Endothelial cell of umbilical vein (primary cell): ENCODE measurements around the gene ITSN1. TPM values are rescaled to one million over a fixed set of nuclear protein-coding genes. Genes with fewer than 3 reads are reported as not detected.

Experiments used
- BruUV-seq: library from RNA; stranded (reverse); fragments of 400-500 nt; replicated peaks from 2 replicates; lab custom pipeline; 2021; lab: Mats Ljungman, UMichigan
- CTCF ChIA-PET: fragments of 300-600, 350-600 bp; sonication (Branson Sonifier 250); formaldehyde crosslinking; loops from one replicate; lab custom pipeline; 2021; ENCODE audit warnings: antibody characterized with exemption, inconsistent platforms; lab: Charles Lee
- POLR2A ChIA-PET: fragments of 300-600, 350-600 bp; sonication (Branson Sonifier 250); formaldehyde crosslinking; loops from one replicate; lab custom pipeline; 2021; ENCODE audit warnings: antibody characterized with exemption, inconsistent platforms; lab: Charles Lee
- DNase-seq: peaks from one replicate; pipeline ENCODE4 v3.0.0-alpha.2; 2011; ENCODE audit warnings: low read depth, low spot score
- FAIRE-seq: peaks from 2 replicates; lab custom pipeline; 2011; peaks lifted over from hg19 to GRCh38; lab: Jason Lieb, UNC
- H2AFZ ChIP-seq: 2 replicates; pipeline ENCODE4 v1.6.0; 2012; ENCODE audit warnings: low read depth, low read length, control low read depth, inconsistent platforms
- H3K27ac ChIP-seq: 2 replicates; pipeline ENCODE4 v1.5.1; 2011; ENCODE audit warnings: low read depth, mild to moderate bottlenecking, control low read depth, low read length, moderate library complexity; ENCODE audit not compliant: insufficient read depth
- H3K27me3 ChIP-seq, 2 experiments: 2 replicates each; pipeline versions ENCODE4 v1.6.0 to v1.6.1; 2011; ENCODE audit warnings: low read length in 2 of 2, mixed read lengths in 1 of 2; ENCODE audit not compliant: control insufficient read depth in 2 of 2, insufficient read depth in 2 of 2
- H3K36me3 ChIP-seq, 2 experiments: 2 replicates in 1 of 2; 3 replicates in 1 of 2; pipeline ENCODE4 v1.5.1; 2011; ENCODE audit warnings: low read length in 2 of 2, mild to moderate bottlenecking in 1 of 2, moderate library complexity in 1 of 2; ENCODE audit not compliant: control insufficient read depth in 2 of 2, insufficient read depth in 2 of 2; ENCODE audit errors: extremely low read depth in 1 of 2
- H3K4me1 ChIP-seq: 3 replicates; pipeline ENCODE4 v1.5.1; 2011; ENCODE audit warnings: mild to moderate bottlenecking, low read length; ENCODE audit not compliant: control insufficient read depth, insufficient read depth; ENCODE audit errors: extremely low read depth
- H3K4me2 ChIP-seq: 2 replicates; pipeline ENCODE4 v1.6.1; 2011; ENCODE audit warnings: low read length, control low read depth, mixed read lengths; ENCODE audit not compliant: insufficient read depth
- H3K4me3 ChIP-seq, 3 experiments: fragments of 200-600 bp in 1 of 3; sonication (generic), shearing (Covaris generic) in 1 of 3; replicated peaks in 1 of 3; 2 replicates each; pipeline ENCODE4 v1.5.1; 2011 to 2016; ENCODE audit warnings: control low read depth in 3 of 3, low read length in 3 of 3, mild to moderate bottlenecking in 2 of 3, inconsistent platforms in 1 of 3, low read depth in 1 of 3, moderate library complexity in 1 of 3; ENCODE audit not compliant: insufficient read depth in 1 of 3
- H3K79me2 ChIP-seq: 2 replicates; pipeline ENCODE4 v1.6.0; 2012; ENCODE audit warnings: low read length, inconsistent platforms; ENCODE audit not compliant: control insufficient read depth, insufficient read depth
- H3K9ac ChIP-seq: replicated peaks from 2 replicates; pipeline ENCODE3; 2011; ENCODE audit warnings: low read length, control low read depth; ENCODE audit not compliant: insufficient read depth; ENCODE audit errors: extremely low read depth
- H3K9me1 ChIP-seq: replicated peaks from 3 replicates; pipeline ENCODE4 v1.6.0; 2011; ENCODE audit warnings: mild to moderate bottlenecking, low read length; ENCODE audit not compliant: control insufficient read depth, insufficient read depth; ENCODE audit errors: extremely low read depth
- H3K9me3 ChIP-seq: replicated peaks from 2 replicates; pipeline ENCODE4 v1.5.1; 2012; ENCODE audit warnings: low read length, inconsistent platforms; ENCODE audit not compliant: control insufficient read depth, insufficient read depth
- H4K20me1 ChIP-seq: replicated peaks from 2 replicates; pipeline ENCODE3; 2011; ENCODE audit warnings: mild to moderate bottlenecking, low read length; ENCODE audit not compliant: control insufficient read depth, insufficient read depth; ENCODE audit errors: extremely low read depth
- EZH2 ChIP-seq: IDR thresholded peaks from 2 replicates; pipeline ENCODE4 v1.6.1; 2012; ENCODE audit warnings: borderline replicate concordance, low read depth, mild to moderate bottlenecking, moderate library complexity, low read length, inconsistent platforms; ENCODE audit not compliant: severe bottlenecking
- FOS ChIP-seq: IDR thresholded peaks from 2 replicates; pipeline ENCODE4 v1.6.1; 2011; ENCODE audit warnings: mild to moderate bottlenecking, low read length, moderate library complexity, borderline replicate concordance; ENCODE audit not compliant: insufficient read depth
- GATA2 ChIP-seq: IDR thresholded peaks from 2 replicates; pipeline ENCODE4 v1.7.0; 2011; ENCODE audit warnings: low read depth, mild to moderate bottlenecking, moderate library complexity, mixed read lengths, low read length; ENCODE audit not compliant: insufficient read length, insufficient read depth
- POLR2A ChIP-seq: IDR thresholded peaks from 2 replicates; pipeline ENCODE4 v1.6.1; 2012; ENCODE audit warnings: low read depth, mild to moderate bottlenecking, control low read depth, low read length
- POLR2AphosphoS5 ChIP-seq: IDR thresholded peaks from 2 replicates; pipeline ENCODE4 v1.6.1; 2012; ENCODE audit warnings: low read depth, mild to moderate bottlenecking, control low read depth, low read length, moderate library complexity; ENCODE audit not compliant: insufficient read depth
- dilution Hi-C: fragments of 300-500 bp; cut with MboI; formaldehyde crosslinking; loops from one replicate; pipeline ENCODE4 v1.15.0; 2019; ENCODE audit warnings: low sequenced_read_pairs; ENCODE audit not compliant: extremely low pct_ligation_motif_present
- intact Hi-C: fragments of 100-400 bp; cut with micrococcal nuclease; formaldehyde crosslinking; loops from one replicate; pipeline ENCODE4 v1.10.0; 2022
- polyA plus RNA-seq, 4 experiments: library from polyadenylated mRNA; depleted of rRNA in 3 of 4; stranded (reverse) in 3 of 4; unstranded in 1 of 4; fragments of >200 nt; gene quantifications; 2 replicates each; pipeline versions ENCODE4 v1.2.1 to v1.2.3, GENCODE V29; 2011 to 2012; ENCODE audit warnings: missing spikeins in 1 of 4
- total RNA-seq: library from RNA; stranded (reverse); gene quantifications from 2 replicates; pipeline ENCODE4 v1.2.3, GENCODE V29; 2021
- TF ChIP-seq, protein P1 (sequence below), 2 donors: IDR thresholded peaks; 1 replicate in 1 of 2; 2 replicates in 1 of 2; pipeline ENCODE4 v1.5.1; 2011; ENCODE audit warnings: low read length in 2 of 2, mild to moderate bottlenecking in 2 of 2, moderate library complexity in 2 of 2, control low read depth in 1 of 2, inconsistent platforms in 1 of 2, low read depth in 1 of 2; ENCODE audit not compliant: insufficient read depth in 1 of 2; ENCODE audit errors: extremely low read depth in 1 of 2

Gene ITSN1
- total and polyA plus RNA-seq, 2 donors (not counting 3 experiments of a cell fraction or from before 2014, with no cell fraction given), result 72.2 to 86.8 TPM

DNA sequence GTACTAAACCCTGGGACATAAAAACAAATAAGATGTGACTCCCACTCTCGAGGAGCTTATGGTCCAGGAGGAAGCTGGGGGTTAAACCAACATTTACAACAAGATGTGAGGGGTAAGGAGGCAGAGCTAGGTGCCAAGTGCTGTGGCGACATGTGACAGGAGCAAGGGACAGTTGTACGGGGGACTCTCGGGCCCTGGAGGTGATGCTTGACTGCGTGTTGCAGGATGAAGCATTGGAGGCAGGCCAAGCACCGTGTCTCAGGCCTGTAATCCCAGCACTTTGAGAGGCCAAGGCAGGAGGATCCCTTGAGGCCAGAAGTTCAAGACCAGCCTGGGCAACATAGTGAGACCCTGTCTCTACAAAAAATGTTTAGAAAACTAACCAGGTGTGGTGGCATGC is 236.5 kb downstream of the ITSN1 start:
- TF ChIP-seq EZH2, result no peak
- TF ChIP-seq POLR2A, result no peak
- TF ChIP-seq POLR2AphosphoS5, result no peak
- TF ChIP-seq FOS, result no peak
- no peak for TF ChIP-seq GATA2
- CTCF ChIA-PET, result no interaction called here

DNA sequence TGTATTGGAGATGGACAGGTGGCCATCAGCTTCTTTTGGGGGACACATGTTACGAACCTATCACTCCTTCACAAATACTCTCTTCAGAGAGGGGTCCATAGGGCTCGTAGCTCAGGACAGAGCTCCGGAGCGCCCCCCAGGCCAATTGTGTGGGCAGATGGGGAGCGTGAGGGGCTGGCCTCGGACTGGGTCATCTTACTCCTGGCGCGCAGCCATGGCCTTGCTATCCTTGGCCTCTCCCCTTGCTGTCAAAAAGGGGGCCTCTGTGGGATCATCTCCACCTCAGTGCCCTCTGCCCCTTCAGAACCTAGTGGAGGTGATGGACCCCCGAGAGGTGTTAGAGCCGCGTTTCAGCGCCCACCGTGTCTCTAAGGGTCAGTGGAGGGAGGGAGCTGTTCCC is 238.3 kb downstream of the ITSN1 start:
- intact Hi-C loops, result no loop called here
- no peak overlapping the region for H3K4me3 ChIP-seq
- POLR2A ChIA-PET, result no interaction called here

More for the DNA sequence above, 236.5 kb downstream of the ITSN1 start:
- Histone ChIP-seq H3K4me1 (peaks cover 4% of the 10 kb centered on the region), H3K79me2 (no peaks in the 10 kb centered on the region), H3K9me1 (no peaks in the 10 kb centered on the region), H3K4me3 (no peak overlapping the region), H2AFZ (no peak overlapping the region), H3K9ac (no peak overlapping the region), H3K9me3 (no peaks in the 10 kb centered on the region), H3K36me3 (no peaks in the 10 kb centered on the region), H3K4me2 (no peak overlapping the region), H3K27me3 (peaks cover 0 to 4% of the 10 kb centered on the region in 2 experiments), H3K27ac (no peak overlapping the region), H4K20me1 (no peaks in the 10 kb centered on the region)
- intact Hi-C loops, result no loop called here
- no TSS peak for BruUV-seq
- dilution Hi-C loops, result no loop called here
- POLR2A ChIA-PET, result no interaction called here
- FAIRE-seq, result no peak
- DNase-seq, result no peak

More for the DNA sequence above, 238.3 kb downstream of the ITSN1 start:
- Histone ChIP-seq H3K27me3 (peaks cover 4 to 5% of the 10 kb centered on the region in 2 experiments), H3K4me1 (peaks cover 4% of the 10 kb centered on the region), H2AFZ (no peak overlapping the region), H4K20me1 (no peaks in the 10 kb centered on the region), H3K9me1 (no peaks in the 10 kb centered on the region), H3K27ac (no peak overlapping the region), H3K9ac (no peak overlapping the region), H3K4me2 (no peak overlapping the region), H3K79me2 (no peaks in the 10 kb centered on the region), H3K36me3 (no peaks in the 10 kb centered on the region), H3K9me3 (no peaks in the 10 kb centered on the region)
- TF ChIP-seq GATA2, result no peak
- TF ChIP-seq, protein P1, sequence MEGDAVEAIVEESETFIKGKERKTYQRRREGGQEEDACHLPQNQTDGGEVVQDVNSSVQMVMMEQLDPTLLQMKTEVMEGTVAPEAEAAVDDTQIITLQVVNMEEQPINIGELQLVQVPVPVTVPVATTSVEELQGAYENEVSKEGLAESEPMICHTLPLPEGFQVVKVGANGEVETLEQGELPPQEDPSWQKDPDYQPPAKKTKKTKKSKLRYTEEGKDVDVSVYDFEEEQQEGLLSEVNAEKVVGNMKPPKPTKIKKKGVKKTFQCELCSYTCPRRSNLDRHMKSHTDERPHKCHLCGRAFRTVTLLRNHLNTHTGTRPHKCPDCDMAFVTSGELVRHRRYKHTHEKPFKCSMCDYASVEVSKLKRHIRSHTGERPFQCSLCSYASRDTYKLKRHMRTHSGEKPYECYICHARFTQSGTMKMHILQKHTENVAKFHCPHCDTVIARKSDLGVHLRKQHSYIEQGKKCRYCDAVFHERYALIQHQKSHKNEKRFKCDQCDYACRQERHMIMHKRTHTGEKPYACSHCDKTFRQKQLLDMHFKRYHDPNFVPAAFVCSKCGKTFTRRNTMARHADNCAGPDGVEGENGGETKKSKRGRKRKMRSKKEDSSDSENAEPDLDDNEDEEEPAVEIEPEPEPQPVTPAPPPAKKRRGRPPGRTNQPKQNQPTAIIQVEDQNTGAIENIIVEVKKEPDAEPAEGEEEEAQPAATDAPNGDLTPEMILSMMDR (IDR thresholded peaks at IDR 0.05; ENCODE audit: extremely low read depth in 1 of 2, insufficient read depth in 1 of 2, low read depth in 1 of 2, low read length in 2 of 2), result no peak
- DNase-seq (no peak), FAIRE-seq (no peak)
- no TSS peak for BruUV-seq
- dilution Hi-C loops, result no loop called here
- CTCF ChIA-PET, result no interaction called here
